Mucosa of descending colon (tissue), 3 donors: ENCODE results near the gene PCBP3. TPM values are rescaled to one million over a fixed set of nuclear protein-coding genes. Genes with fewer than 3 reads are reported as not detected.

Source experiments
- ATAC-seq: fragments of 200-7000 bp; cut with Tn5 transposase; one replicate; pipeline ENCODE4 v1.9.1; 2020; ENCODE audit warnings: mild to moderate bottlenecking, moderate library complexity
- DNase-seq, 3 donors: peaks; one replicate each; pipeline ENCODE4 v3.0.0-alpha.2; 2020
- H3K36me3 ChIP-seq: fragments of 200-600 bp; one replicate; pipeline ENCODE4 v1.8.0; 2021; ENCODE audit warnings: low read depth, mild to moderate bottlenecking
- H3K4me1 ChIP-seq: fragments of 200-600 bp; one replicate; pipeline ENCODE4 v1.8.0; 2021; ENCODE audit warnings: low read depth, mild to moderate bottlenecking
- H3K4me3 ChIP-seq: fragments of 200-600 bp; one replicate; pipeline ENCODE4 v1.8.0; 2021; ENCODE audit warnings: mild to moderate bottlenecking
- H3K9me3 ChIP-seq: fragments of 200-600 bp; one replicate; pipeline ENCODE4 v1.8.0; 2021; ENCODE audit warnings: mild to moderate bottlenecking
- CTCF ChIP-seq: fragments of 200-600 bp; IDR thresholded peaks from one replicate; pipeline ENCODE4 v1.8.0; 2022; ENCODE audit warnings: antibody characterized with exemption, mild to moderate bottlenecking
- intact Hi-C, 2 donors: fragments of 100-400 bp; cut with DNase I in 1 of 2; cut with micrococcal nuclease in 1 of 2; formaldehyde crosslinking; loops; one replicate each; pipeline versions ENCODE4 v1.11.0 to v1.11.1; 2022; cut with DNase I, micrococcal nuclease
- total RNA-seq, 3 donors: library from RNA; stranded (reverse); fragmentation: NEBNext Ultra II Directional in 2 of 3; extraction: Animal tissue kit (Norgen Biotek cat#: 25700) in 2 of 3; gene quantifications; one replicate each; pipeline versions ENCODE4 v1.2.1 to v1.2.4, GENCODE V29; 2021 to 2023
- donor health status: DM: no; HTN: no; CAD: no; lungs with moderate emphysema.
- donor health status: DM: no; HTN: no; CAD: no.
- donor health status: DM: no; HTN: yes; CAD: no.

Gene PCBP3
- total RNA-seq, 3 donors from 2014 or later = 4.5 to 18.4 (median 7.6) TPM

GRCh38 chr21:45802425-45802824 lies 158.9 kb downstream of the PCBP3 start:
- Histone ChIP-seq H3K4me1 (no peaks in the 10 kb centered on the region), H3K9me3 (no peaks in the 10 kb centered on the region), H3K4me3 (no peak overlapping the region), H3K36me3 (no peaks in the 10 kb centered on the region)
- ATAC-seq (no peak), DNase-seq (no peak)
- intact Hi-C loops = no loop called here
- no peak for TF ChIP-seq CTCF

GRCh38 chr21:45802956-45803617 lies 159.6 kb downstream of the PCBP3 start:
- ATAC-seq (no peak), DNase-seq (no peak)
- H3K36me3 ChIP-seq = no peaks in the 10 kb centered on the region
- H3K4me3 ChIP-seq = no peak overlapping the region
- H3K4me1 ChIP-seq = no peaks in the 10 kb centered on the region
- no peaks in the 10 kb centered on the region for H3K9me3 ChIP-seq
- intact Hi-C loops = no loop called here
- no peak for TF ChIP-seq CTCF

GRCh38 chr21:45803618-45804340 lies 160.3 kb downstream of the PCBP3 start:
- no peak for DNase-seq
- TF ChIP-seq CTCF = no peak
- Histone ChIP-seq H3K4me3 (no peak overlapping the region), H3K36me3 (no peaks in the 10 kb centered on the region), H3K9me3 (no peaks in the 10 kb centered on the region), H3K4me1 (no peaks in the 10 kb centered on the region)
- no peak for ATAC-seq
- intact Hi-C loops = no loop called here

- DNase-seq = no peak
- Histone ChIP-seq H3K4me3 (no peak overlapping the region), H3K36me3 (no peaks in the 10 kb centered on the region), H3K9me3 (no peaks in the 10 kb centered on the region), H3K4me1 (no peaks in the 10 kb centered on the region)
- no peak for ATAC-seq
- TF ChIP-seq CTCF = no peak
- intact Hi-C loops = no loop called here
Observed at GRCh38 chr21:45804809-45805313, 161.3 kb downstream of the PCBP3 start.

GRCh38 chr21:45805321-45805720 lies 161.8 kb downstream of the PCBP3 start:
- DNase-seq (no peak), ATAC-seq (no peak)
- Histone ChIP-seq H3K4me1 (no peaks in the 10 kb centered on the region), H3K9me3 (no peaks in the 10 kb centered on the region), H3K36me3 (no peaks in the 10 kb centered on the region), H3K4me3 (no peak overlapping the region)
- no peak for TF ChIP-seq CTCF
- intact Hi-C loops = no loop called here
